ENCODE data around the gene LIN37. TPM values are rescaled to one million over a fixed set of nuclear protein-coding genes. Genes with fewer than 3 reads are reported as not detected.

The LIN37 gene
- total and polyA plus RNA-seq, 9 of the 15 experiments (the other 6 are each of a cell fraction or from before 2014, with no cell fraction given): 1.2 to 12.5 (median 8.6) TPM

DNA sequence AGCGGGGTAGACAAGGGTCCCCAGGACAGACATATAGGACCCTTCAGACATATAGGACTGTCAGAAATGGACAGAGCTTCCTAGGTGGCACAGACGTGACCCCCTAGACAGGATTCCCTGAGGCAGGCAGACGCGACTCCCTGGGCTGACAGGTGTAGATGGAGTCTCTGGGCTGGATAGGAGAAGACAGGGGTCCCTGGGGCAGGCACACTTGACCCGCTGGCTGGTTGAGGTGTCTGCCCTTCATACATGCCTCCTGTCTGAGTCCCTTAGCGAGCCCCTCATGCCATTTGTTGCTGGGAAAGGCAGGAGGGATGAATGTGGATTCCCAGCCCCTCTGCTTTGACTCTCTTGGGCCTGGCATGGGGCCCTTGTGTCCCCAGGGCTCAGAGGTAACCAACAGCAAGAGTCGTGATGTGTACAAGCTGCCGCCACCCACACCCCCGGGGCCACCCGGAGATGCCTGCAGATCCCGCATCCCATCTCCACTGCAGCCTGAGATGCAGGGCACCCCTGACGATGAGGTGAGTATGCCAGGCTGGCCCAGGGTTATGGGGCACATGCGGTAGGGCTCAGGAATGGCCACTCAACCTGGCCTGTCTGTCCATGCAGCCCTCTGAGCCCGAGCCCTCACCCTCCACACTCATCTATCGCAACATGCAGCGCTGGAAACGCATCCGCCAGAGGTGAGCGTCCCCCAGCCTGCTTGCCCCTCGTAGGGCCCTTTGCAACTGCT lies 5.4 kb downstream of the LIN37 start:
- in situ Hi-C loops (cut with MboI): no loop called here
- H3K4me1 ChIP-seq (replicated peaks in 1 of 2; ENCODE audit: control insufficient read depth in 2 of 2, insufficient read depth in 2 of 2, low read length in 2 of 2): peaks cover 10 to 37% of the 10 kb centered on the region in 2 experiments; a peak in 4 of 5 replicates
- CTCF ChIA-PET (ENCODE audit: low intra/inter-chr PET ratio): no interaction called here
- intact Hi-C loops (cut with micrococcal nuclease): no loop called here
- H4K20me1 ChIP-seq (replicated peaks; ENCODE audit: control insufficient read depth, insufficient read depth, low read length): no peaks in the 10 kb centered on the region
- no peak overlapping the region for H3K27ac ChIP-seq (ENCODE audit: extremely low read depth, low read depth, low read length)
- POLR2A ChIA-PET: interaction anchor here (1.2 to 1.3 kb wide), 2 partner anchors 8 to 116 kb away, joined by 3 to 7 read pairs; partner anchors contain the start of genes PSENEN and U2AF1L4
- no TSS peak for BruUV-seq (replicated peaks)
- FAIRE-seq: no peak
- no peak overlapping the region for H2AFZ ChIP-seq (ENCODE audit: low read depth, low read length)
- peak; percentile 35; the same call in 1 of the 2 replicates for TF ChIP-seq POLR2G (IDR thresholded peaks at IDR 0.05; ENCODE audit: low read depth, low read length)
- TF ChIP-seq MAZ (CRISPR knock-in tag; conservative IDR thresholded peaks at IDR 0.05 in 1 of 2, IDR thresholded peaks at IDR 0.05 in 1 of 2): no peak
- TF ChIP-seq CXXC5 (CRISPR knock-in tag; IDR thresholded peaks at IDR 0.05): no peak
- TF ChIP-seq RBFOX2 (IDR thresholded peaks at IDR 0.05; ENCODE audit: low read depth, low read length): peak; percentile 38; the same call in 1 of the 2 replicates
- peaks cover 23% of the 10 kb centered on the region; the same call in 1 of the 3 replicates for H3K36me3 ChIP-seq (ENCODE audit: control insufficient read depth, insufficient read depth, low read length)
- peak overlapping the region in 1 of 2 experiments; percentile 43; a peak in 1 of 4 replicates for H3K9ac ChIP-seq (ENCODE audit: insufficient read depth in 1 of 2, low read depth in 2 of 2, low read length in 2 of 2)
- 87% methylated on average over 18 of the region's 20 CpGs for WGBS (ENCODE audit: insufficient coverage, low coverage, missing lambda C conversion rate)
- no peak for ATAC-seq
- no peaks in the 10 kb centered on the region for H3K9me1 ChIP-seq (ENCODE audit: control insufficient read depth, insufficient read depth, low read length)
- H3K4me3 ChIP-seq: no peak overlapping the region
- H3K27me3 ChIP-seq (ENCODE audit: control insufficient read depth in 2 of 2, insufficient read depth in 2 of 2, low read length in 2 of 2): no peaks in the 10 kb centered on the region
- no peak for DNase-seq (ENCODE audit: extremely low read depth in 1 of 4, low spot score in 3 of 4)
- H3K4me2 ChIP-seq (ENCODE audit: insufficient read depth, low read length): no peak overlapping the region
- peaks cover 9% of the 10 kb centered on the region for H3K79me2 ChIP-seq (ENCODE audit: control insufficient read depth, insufficient read depth, low read length)
- H3K9me3 ChIP-seq (replicated peaks; ENCODE audit: control insufficient read depth, insufficient read depth, low read depth, low read length): no peaks in the 10 kb centered on the region

All from K562 (cell line).